Large intestine (tissue), 3 donors: ENCODE results near the gene PTCD2. TPM values are rescaled to one million over a fixed set of nuclear protein-coding genes. Genes with fewer than 3 reads are reported as not detected.
"Not testable (repeated sequence)": the region's sequence is repeated elsewhere in the genome, so short reads cannot be mapped to it uniquely, and the experiment has no call there.

ENCODE experiments used
- DNase-seq, 2 donors: peaks; one replicate each; pipeline versions ENCODE4 v3.0.0 to v3.0.0-alpha.2; 2013
- H3K27ac ChIP-seq: one replicate; pipeline ENCODE4 v1.5.1; 2013; ENCODE audit warnings: low read length
- H3K27me3 ChIP-seq: 2 replicates; pipeline ENCODE4 v1.6.1; 2013; ENCODE audit warnings: low read length; ENCODE audit not compliant: control insufficient read depth, insufficient read depth
- H3K36me3 ChIP-seq: 2 replicates; pipeline ENCODE4 v1.6.1; 2013; ENCODE audit warnings: low read length; ENCODE audit not compliant: control insufficient read depth, insufficient read depth
- H3K4me1 ChIP-seq: one replicate; pipeline ENCODE4 v1.6.1; 2013; ENCODE audit warnings: low read length; ENCODE audit not compliant: control insufficient read depth, insufficient read depth
- H3K4me3 ChIP-seq: one replicate; pipeline ENCODE4 v1.5.1; 2013; ENCODE audit warnings: low read length
- H3K9me3 ChIP-seq: one replicate; pipeline ENCODE4 v1.6.1; 2013; ENCODE audit warnings: mild to moderate bottlenecking, low read depth, low read length, moderate library complexity; ENCODE audit not compliant: control insufficient read depth
- WGBS: methylation state at CpG from one replicate; pipeline ENCODE4 v1.1.5; 2013; ENCODE audit warnings: low lambda C conversion rate; ENCODE audit not compliant: insufficient coverage; 5-methylcytosine and 5-hydroxymethylcytosine counted together
- polyA plus RNA-seq: library from polyadenylated mRNA; unstranded; fragments of 120-200 nt; gene quantifications from one replicate; pipeline ENCODE4 v1.2.1, GENCODE V29; 2013

Gene PTCD2
- polyA plus RNA-seq, 1 donor: 6.7 TPM

GRCh38 chr5:72308853-72309191 is 11.4 kb upstream of the PTCD2 start:
- Histone ChIP-seq H3K27me3 (no peaks in the 10 kb centered on the region), H3K4me3 (no peak overlapping the region)
- WGBS: 80% methylated on average over 1 of the region's 6 CpGs

GRCh38 chr5:72313141-72313540 is 7.0 kb upstream of the PTCD2 start:
- Histone ChIP-seq H3K27me3 (no peaks in the 10 kb centered on the region), H3K36me3 (peaks cover 31% of the 10 kb centered on the region), H3K9me3 (no peaks in the 10 kb centered on the region), H3K4me3 (no peak overlapping the region), H3K27ac (no peak overlapping the region), H3K4me1 (no peaks in the 10 kb centered on the region)
- no peak for DNase-seq
- 100% methylated on average over 1 of the region's 1 CpG for WGBS

More at GRCh38 chr5:72308853-72309191, 11.4 kb upstream of the PTCD2 start:
- peaks cover 28% of the 10 kb centered on the region for H3K36me3 ChIP-seq
- no peaks in the 10 kb centered on the region for H3K9me3 ChIP-seq
- peaks cover 4% of the 10 kb centered on the region for H3K4me1 ChIP-seq
- peak overlapping the region; percentile 19 for H3K27ac ChIP-seq
- DNase-seq: no peak

- no CpG with 5 or more reads among the region's 3 CpGs for WGBS
- Histone ChIP-seq H3K27ac (no peak overlapping the region), H3K4me3 (no peak overlapping the region), H3K9me3 (no peaks in the 10 kb centered on the region), H3K4me1 (no peaks in the 10 kb centered on the region), H3K27me3 (no peaks in the 10 kb centered on the region), H3K36me3 (peaks cover 27% of the 10 kb centered on the region)
- DNase-seq: no peak
Observed at GRCh38 chr5:72314571-72315172, 5.5 kb upstream of the PTCD2 start.

GRCh38 chr5:72319435-72319975 is 668 bp upstream of the PTCD2 start:
- H3K36me3 ChIP-seq, H3K9me3 ChIP-seq, H3K27me3 ChIP-seq, H3K4me1 ChIP-seq: not testable (repeated sequence)
- DNase-seq: peak in 1 of 2 donors; percentile 2
- H3K4me3 ChIP-seq: peak overlapping the region; percentile 76
- peak overlapping the region; percentile 25 for H3K27ac ChIP-seq
- WGBS: no CpG with 5 or more reads among the region's 28 CpGs

- Histone ChIP-seq H3K9me3 (no peaks in the 10 kb centered on the region), H3K27me3 (no peaks in the 10 kb centered on the region), H3K4me3 (no peak overlapping the region), H3K27ac (no peak overlapping the region), H3K4me1 (no peaks in the 10 kb centered on the region), H3K36me3 (peaks cover 36% of the 10 kb centered on the region)
- no peak for DNase-seq
- 67% methylated on average over 3 of the region's 5 CpGs for WGBS
Observed at GRCh38 chr5:72324189-72324825, 4.1 kb downstream of the PTCD2 start.

- DNase-seq: no peak
- Histone ChIP-seq H3K27ac (no peak overlapping the region), H3K4me1 (no peaks in the 10 kb centered on the region), H3K9me3 (no peaks in the 10 kb centered on the region), H3K4me3 (no peak overlapping the region), H3K36me3 (peaks cover 39% of the 10 kb centered on the region), H3K27me3 (no peaks in the 10 kb centered on the region)
- 100% methylated on average over 1 of the region's 4 CpGs for WGBS
Observed at GRCh38 chr5:72325566-72326305, 5.6 kb downstream of the PTCD2 start.

- no peaks in the 10 kb centered on the region for H3K4me1 ChIP-seq
- WGBS: 75% methylated on average over 1 of the region's 2 CpGs
- no peaks in the 10 kb centered on the region for H3K9me3 ChIP-seq
- no peak for DNase-seq
- H3K27ac ChIP-seq: no peak overlapping the region
- no peaks in the 10 kb centered on the region for H3K27me3 ChIP-seq
- H3K4me3 ChIP-seq: no peak overlapping the region
- H3K36me3 ChIP-seq: peaks cover 42% of the 10 kb centered on the region
Observed at GRCh38 chr5:72326306-72326649, 6.1 kb downstream of the PTCD2 start.

GRCh38 chr5:72328172-72328571 is 8.0 kb downstream of the PTCD2 start:
- Histone ChIP-seq H3K36me3 (peaks cover 44% of the 10 kb centered on the region), H3K9me3 (no peaks in the 10 kb centered on the region), H3K27ac (no peak overlapping the region), H3K27me3 (no peaks in the 10 kb centered on the region), H3K4me1 (no peaks in the 10 kb centered on the region), H3K4me3 (no peak overlapping the region)
- no peak for DNase-seq

GRCh38 chr5:72330712-72331111 is 10.5 kb downstream of the PTCD2 start:
- 75% methylated on average over 1 of the region's 1 CpG for WGBS
- Histone ChIP-seq H3K4me1 (no peaks in the 10 kb centered on the region), H3K36me3 (peaks cover 38% of the 10 kb centered on the region), H3K9me3 (no peaks in the 10 kb centered on the region), H3K27me3 (no peaks in the 10 kb centered on the region), H3K27ac (no peak overlapping the region), H3K4me3 (no peak overlapping the region)
- no peak for DNase-seq

GRCh38 chr5:72337159-72337558 is 17.0 kb downstream of the PTCD2 start:
- Histone ChIP-seq H3K4me3 (no peak overlapping the region), H3K27me3 (no peaks in the 10 kb centered on the region), H3K9me3 (no peaks in the 10 kb centered on the region), H3K27ac (no peak overlapping the region), H3K4me1 (no peaks in the 10 kb centered on the region), H3K36me3 (peaks cover 32% of the 10 kb centered on the region)
- DNase-seq: no peak
- WGBS: no CpG with 5 or more reads among the region's 1 CpG
